Kasumi-1 (cell line): ENCODE measurements around the gene COBLL1.

Source experiments
- DNase-seq, 2 experiments: peaks; one replicate each; lab custom pipeline; 2025; lab: John Stamatoyannopoulos, UW

Gene COBLL1

DNA sequence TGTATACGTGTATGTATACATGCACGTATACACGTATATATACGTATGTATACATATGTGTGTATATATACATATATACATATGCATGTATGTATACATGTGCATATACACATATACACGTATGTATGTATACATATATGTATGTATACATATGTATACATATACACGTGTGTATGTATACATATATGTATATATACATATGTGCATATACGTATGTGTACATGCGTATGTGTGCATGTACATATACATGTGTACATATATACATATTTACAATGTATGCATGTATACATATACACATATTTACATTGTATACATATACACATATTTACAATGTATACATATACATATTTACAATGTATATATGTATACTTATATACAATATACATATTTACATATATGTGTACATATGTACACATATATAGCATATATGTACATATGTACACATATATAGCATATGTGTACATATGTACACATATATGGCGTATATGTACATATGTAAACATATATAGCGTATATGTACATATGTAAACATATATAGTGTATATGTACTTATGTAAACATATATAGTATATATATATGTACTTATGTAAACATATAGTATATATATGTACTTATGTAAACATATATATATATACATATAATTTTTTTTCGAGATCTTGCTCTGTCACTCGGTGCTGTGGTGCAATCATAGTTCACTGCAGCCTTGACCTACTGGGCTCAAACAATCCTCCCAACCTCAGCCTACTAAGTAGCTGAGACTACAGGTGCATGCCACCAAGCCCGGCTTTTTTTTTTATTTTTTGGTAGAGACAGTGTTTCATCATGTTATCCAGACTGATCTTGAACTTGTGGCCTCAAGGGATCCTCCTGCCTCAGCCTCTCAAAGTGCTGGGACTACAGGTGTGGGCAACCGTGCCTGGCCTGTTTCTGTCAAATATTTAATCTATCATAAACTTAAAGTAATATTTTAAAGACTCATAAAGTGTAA, 23.2 kb downstream of the COBLL1 start:
- DNase-seq = no peak

DNA sequence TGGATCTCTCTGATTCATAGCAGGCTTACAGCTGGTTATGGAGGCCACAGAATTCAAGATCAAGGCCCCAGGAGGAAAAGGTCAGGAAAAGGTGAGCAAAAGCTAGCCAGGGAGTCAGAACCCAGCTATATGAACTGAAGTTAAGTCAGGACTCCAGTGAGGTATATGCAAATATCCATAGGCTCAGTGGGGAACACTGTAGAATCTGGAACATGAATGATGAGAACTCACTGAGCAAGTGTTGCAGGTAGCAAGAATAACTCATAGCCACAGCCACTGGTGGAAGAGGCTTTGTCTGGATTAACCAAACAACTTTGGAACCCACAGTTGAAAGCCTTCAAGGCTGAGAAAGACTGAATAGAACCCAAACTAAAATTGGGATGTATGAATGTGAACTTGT, 24.7 kb downstream of the COBLL1 start:
- DNase-seq = no peak

DNA sequence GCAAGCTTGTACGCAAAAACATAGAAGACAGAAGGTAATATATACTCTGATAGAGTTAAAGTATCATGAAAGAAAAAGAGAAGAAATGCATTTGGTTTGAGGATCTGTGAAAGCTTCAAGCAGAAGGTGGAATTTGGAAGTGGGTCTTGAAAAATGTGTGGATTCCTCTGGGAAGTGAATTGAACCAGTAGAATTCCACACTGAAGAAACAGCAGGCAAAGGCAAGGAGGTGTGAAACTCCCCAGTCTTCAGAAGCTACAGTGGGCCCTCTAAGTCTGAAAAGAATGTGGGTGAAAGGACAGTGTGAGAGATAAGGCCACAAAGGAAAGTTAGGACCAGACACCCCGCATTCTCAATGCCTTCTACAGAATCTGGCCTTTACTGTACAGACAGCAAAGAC, 25.6 kb downstream of the COBLL1 start:
- DNase-seq = no peak

DNA sequence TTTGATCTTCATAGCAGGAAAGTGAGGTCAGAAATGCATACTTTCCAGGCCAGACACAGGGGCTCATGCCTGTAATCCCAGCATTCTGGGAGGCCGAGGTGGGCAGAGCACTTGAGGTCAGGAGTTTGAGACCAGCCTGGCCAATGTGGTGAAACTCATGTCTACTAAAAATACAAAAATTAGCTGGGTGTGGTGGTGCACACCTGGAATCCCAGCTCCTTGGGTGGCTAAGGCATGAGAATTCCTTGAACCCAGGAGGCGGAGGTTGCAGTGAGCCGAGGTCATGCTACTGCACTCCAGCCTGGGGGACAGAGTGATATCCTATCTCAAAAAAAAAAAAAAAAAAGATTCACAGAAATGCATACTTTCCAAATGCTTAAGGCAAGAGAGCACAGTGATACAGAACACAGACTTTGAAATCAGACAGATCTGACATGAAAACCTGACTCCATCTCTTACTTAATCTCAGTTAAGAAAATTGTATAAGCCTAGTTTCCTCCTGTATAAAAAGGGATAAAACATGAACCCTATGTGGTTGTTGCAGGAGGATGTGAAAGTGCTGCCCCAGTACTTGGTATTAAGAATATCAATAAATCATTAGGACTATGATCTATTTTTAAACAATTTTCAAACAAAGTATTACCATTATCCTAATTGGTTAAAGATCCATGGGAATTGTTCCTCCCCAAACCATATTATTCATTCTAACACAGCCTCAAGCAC, 26.4 kb downstream of the COBLL1 start:
- DNase-seq = no peak

DNA sequence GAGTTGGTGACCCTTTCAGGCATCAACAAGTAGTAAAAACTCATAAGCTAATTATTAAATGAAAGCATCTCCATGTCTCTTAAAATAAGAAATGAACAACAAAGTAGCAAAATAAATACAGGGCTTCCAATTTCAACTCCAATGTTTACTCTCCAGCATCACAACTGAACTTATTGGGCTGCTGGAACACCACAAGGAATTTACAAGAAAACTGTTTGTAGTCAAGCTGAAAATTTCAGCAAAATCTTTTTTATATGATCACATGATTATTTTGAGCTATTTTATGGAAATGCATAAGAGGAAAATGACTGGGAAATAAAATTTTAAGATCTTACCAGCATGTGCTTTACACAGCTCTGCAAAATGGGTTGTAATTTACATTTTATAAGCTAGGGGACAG, 28.1 kb downstream of the COBLL1 start:
- DNase-seq = no peak

DNA sequence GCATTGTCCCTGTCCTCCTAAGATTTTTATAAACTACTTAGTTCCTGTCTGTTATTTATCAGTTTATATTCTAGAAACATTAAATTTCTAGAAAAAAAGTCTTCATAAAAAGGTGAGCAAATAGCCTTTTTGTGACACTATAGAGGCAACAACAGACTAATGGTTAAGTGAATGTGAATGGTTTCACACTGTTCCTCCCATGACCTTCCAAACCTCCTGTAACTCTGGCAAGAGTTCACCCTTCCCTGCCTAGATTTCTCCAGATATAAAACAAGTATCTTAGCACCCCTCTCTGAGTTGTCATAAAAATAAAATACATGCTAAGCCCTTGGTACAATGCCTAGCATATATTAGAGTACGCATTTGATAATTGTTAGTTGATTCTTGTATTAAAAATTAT, 29.2 kb downstream of the COBLL1 start:
- no peak for DNase-seq

DNA sequence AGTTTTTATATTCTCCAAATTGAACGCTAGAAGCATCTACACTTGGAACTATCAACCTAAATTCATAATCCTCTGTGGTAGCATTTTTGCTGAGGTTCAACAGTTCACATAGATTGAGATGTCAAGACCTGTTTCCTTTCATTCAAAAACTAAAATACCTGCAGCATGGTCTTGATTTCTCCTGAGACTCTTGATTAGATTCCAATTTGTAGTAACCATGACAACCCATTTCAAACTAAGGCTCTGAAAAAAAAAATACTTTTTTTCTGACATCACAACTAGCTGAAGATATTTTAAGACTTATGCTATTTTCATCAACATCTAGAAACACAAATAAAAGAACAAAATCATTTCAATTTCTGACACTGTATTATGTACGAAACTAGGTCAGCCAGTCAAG, 29.8 kb downstream of the COBLL1 start:
- DNase-seq = no peak

DNA sequence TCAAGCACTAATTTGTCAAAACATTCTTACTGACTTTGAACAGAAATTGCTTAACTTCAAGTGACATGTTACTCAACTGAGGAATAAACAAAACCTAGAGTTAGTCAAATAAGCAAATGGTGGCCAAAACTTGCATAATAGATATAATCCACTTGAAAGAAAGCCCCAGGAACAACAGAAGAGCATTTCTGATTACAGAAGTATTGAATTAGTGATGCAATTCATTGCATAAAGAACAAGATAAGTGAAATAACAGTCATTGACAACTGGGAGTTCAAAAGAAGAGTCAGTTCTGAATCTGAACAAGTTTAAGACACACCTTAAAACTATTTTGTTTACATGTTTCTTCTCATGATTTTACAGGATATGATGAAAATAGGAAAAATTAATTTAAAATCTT, 30.8 kb downstream of the COBLL1 start:
- no peak for DNase-seq

DNA sequence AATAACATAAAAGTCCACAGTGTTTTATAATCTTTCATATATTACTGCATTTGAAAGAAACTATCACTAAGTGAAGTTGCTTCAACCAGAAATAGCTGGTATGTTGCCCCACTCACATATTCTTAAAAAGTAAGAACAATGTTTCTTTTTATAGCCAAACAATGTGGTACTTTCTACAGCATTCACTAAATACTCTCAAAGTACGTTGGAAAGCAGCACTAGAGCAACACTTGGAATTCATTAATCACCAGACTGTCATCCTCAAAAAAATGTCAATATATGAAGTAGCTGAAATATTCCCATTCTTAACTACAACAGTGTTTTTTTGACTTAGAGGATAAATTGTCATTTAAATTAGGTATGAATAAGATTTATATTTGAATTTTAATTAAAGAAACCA, 32.8 kb downstream of the COBLL1 start:
- no peak for DNase-seq

DNA sequence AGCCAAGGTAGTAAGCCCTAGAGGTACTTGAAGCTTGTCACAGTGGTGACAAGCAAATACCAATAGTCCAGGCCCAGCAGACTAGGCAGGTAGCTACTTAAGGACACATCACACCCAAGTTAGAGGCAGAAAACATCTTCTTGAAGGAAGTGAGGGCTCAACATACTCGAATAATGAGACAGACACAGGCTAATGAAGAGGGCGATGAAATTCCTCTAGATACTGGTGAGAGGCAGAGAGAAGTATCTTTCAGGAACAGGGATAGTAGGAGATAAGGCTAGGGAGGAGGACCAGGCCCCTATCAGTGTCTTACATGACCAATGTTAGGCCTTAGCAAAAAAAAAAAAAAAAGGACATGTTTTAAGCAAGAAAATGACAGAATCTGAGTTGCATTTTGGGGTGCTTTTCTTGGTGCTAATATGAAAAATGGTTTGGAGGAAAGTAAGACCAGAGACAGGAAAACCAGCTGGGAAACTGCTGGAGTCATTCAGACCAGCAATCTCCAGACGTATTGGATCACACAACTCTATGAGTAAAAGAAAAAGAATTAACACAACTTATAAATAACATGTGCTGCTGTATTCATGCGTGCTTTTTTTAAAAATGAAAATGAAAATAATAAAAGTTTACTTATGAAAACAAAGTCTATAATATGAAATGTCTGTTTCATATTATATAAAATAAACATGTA, 37.7 kb downstream of the COBLL1 start:
- DNase-seq = no peak

DNA sequence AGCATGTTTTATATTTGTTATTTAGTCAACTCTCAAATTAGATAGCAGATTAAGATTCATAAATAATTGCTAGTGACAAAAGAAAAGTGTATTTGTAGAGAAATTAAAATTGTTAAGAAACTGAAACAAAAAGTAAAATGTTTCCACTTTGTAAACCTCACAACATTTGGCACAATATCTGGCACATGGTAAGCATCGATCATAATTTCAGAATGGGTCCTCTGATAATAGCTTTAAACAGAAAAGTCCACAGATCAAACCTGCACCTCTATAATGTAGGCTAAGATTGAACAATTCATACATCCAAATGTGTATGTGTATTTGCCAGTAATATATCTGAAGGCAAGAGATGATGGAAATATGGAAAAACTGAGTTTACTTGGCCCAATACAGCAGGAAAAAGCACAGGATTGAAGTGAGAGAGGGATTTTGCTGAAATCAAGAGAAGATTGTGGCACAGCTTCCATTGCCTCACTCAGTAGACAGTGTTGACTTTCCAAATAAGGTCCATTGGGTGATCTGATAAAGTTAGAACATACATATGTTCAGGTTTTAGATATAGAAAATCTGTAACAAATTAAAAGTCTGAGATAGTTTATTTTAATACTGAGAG, 39.4 kb downstream of the COBLL1 start:
- no peak for DNase-seq

DNA sequence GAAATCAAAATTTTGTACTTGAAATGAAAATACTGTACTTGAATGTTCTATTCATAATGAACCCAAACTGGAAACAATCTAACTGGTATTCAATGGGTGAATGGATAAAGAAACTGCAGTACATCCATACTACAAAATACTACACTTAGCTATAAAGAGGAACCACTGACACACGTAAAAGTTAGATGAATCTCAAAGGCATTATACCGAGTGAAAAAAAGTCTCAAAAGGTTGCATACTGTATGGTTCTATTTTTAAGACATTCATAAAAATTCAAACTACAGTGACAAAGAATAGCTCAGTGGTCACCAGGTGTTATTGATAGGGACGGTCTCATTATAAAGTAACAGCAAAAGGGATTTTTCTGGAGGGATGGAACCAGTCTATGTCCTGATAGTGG, 41.1 kb downstream of the COBLL1 start:
- no peak for DNase-seq

DNA sequence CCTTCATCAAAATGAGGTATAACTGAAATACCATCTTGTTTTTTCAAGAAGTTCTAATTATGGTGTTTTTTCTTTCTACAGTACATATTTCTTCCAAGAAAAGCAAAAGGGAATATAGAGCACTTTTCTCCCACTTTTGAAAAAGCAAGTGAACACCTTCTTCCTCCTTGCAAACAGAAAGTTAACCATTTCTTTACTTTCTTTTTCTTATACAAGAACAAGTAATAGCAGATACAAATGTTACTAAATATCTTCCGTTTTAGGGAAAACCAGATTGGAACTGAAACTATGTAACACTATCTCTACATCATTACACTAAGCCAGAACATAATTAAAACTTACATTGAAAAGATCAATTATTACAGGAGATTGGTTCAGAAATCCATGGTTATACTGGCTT, 44.0 kb downstream of the COBLL1 start:
- no peak for DNase-seq

DNA sequence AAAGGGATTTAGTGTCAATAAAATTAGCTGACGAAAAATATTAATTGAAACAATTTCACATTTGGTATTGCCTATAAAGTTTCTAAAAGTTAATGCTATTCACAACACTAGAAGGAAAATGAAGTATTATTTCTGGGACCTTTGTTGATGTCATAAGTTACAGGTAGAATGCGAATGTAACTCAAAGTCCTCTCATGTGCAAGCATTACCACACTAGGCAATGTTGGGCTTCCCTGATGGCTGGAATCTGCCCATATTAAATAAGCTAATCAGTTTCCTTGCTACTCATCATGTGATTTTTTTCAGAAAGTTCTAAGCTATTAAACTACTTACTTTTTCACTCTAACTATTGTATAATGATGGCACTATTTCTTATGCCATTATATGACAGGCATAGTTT, 44.6 kb downstream of the COBLL1 start:
- no peak for DNase-seq

DNA sequence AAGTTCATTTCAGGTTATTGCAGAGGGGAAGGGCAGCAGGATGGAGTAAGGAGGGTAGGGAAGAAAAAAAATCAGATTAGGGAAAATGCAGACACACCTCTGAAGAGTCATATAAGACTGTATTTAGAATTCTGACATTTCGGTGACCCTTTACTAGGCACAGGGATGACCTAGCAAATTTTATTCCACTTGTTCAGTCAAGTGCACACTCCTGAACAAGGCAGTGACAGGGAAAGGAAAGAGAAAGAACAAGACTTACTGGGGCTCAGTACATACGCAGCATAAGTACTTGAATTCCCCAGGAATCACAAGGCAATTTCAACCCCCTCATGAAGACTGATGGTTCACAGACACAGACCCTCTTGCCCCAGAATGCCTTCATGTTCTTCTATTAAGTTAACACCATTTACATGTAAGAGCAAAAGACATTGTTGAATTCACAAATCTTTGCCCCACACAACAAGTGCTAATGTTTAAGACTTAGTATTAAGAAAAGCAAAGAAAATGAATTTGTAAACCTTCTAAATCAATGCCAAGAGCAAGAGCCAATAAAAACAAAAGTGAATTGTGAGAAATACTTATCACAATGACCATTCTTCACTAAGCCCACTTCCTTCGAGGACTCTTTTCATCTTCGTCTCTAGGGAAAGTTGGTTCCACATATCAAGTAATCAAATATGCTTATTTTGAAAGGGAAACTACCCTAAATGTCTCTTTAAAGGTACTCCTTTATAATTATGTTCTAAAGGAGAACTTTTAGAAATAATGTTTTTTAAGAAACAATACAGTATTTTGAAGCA, 47.0 kb downstream of the COBLL1 start:
- no peak for DNase-seq

DNA sequence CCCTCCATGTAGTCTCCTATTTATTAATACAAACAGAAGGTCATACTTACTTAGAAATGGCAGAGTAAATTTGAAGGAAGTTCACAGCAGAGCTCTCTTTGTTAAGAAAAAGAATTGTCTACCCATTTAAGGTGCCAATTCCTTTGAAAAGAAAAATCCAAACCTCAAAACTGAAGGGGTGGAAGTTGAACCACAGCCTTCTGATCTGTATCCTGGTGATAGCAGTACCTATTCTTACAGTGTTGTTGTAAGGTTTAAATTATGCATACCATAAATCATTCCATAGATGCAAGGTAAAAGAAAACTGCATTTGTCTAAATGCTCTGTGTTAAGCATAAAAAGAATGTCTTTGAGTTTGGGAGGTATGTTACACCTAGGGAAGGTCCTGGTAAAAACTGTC, 47.6 kb downstream of the COBLL1 start:
- no peak for DNase-seq

DNA sequence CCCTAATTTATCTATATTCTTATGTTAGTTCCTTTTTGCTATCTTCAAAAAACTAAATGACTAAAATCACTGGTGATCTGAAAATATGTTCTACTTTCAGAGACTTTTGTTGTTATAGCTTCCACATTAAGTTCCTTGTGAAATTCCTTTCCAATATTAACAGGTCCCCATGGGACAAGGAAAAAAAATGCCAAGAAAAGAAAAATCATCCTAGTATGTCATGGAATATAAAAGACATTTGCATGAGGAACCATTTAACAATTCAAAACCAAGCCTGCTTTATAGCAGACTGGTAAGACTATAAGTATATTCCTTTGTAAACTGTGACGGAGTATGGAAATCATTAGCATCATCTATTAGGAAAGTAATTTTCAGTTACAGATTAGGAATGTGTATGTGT, 48.1 kb downstream of the COBLL1 start:
- DNase-seq = no peak

DNA sequence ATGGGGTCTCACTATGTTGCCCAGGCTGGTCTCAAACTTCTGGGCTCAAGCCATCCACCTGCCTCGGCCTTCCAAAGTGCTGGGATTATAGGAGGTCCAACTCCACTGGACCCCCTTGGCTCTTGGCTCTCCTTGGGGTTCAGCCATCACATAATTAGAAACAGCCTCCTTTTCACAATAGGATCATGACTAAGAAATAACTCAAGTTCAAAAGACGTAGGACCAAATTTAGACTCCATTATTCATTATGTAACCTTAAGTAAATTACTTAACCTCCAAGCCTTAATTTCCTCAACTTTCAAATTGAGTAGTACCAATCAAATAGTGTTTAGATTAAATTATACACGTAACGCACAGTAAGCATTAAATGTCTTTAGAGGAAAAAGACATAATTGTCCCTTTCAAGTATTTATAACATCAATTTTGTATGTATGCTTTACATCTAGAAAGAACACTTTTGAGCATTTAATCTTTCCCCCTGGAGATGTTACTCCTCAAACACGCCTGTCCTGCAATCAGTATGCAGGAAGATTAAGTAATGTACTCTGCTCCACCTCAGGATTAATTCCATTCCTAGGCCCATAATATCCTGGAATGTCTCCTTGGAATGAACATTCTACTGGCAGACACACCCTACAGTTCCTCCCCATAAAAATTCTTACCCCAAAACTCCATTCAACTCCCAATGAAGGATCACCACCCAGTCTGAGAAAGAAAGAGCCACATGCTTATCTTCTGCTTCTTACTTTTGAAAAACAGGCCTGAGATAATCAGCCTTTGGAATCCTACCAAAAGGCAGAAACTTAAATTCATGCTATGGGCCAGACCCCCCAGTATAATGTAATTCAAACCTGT, 49.1 kb downstream of the COBLL1 start:
- DNase-seq = no peak

DNA sequence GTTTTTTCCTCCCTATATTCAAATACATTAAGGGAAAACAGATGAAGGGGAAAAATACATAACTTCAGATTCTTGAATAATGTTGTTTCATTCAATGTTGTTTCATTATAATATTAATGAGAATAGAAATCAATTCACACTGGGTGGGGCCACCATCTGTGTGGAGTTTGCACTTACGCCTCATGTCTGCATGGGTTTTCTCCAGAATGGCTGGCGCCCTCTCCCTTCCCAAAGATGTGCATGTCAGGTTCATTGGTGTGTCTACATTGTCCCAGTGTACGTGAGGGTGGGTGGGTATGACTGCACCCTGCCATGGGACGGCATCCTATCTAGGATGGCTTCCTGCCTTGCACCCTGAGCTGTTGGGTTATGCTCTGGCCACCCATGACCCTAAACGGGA, 51.7 kb downstream of the COBLL1 start:
- no peak for DNase-seq

DNA sequence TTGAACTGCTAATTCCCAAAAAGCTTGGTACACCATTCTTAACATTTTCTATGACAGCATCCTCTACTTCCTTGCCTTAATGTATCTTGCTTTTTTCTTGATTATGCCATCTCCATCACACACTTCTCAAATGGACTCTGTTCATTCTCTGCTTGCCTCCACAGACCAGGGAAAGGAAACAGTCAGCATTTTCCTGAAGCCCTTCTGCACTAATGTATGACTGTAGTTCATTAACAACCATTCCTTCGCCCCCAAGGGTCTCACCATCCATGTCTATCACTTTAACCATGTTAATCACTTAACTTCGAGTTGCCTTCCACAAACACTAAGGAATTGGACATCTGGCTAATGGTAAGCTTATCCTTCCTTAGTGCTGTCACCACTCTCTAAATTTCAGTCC, 54.8 kb downstream of the COBLL1 start:
- DNase-seq = no peak

DNA sequence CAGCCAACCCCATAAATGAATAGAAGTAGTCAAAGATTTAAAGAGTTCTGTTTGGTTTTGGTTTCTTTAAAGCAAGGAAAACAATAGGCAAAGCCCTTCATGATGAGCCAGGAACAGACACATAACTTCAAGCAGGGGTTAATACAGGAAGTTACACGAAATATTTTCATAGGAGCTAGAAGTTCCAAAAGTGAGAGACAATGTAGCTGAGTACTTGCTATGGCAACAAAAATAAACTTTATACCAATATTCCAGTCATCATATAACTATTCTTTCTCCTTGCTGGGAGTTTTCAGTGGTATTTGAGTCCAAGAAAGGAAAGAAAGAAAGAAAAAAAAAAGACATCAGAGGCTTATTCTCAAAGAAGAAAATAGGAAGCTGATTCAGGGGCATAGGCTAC, 56.2 kb downstream of the COBLL1 start:
- no peak for DNase-seq
